Measurements from ENCODE around the gene OR2M3. TPM values are rescaled to one million over a fixed set of nuclear protein-coding genes. Genes with fewer than 3 reads are reported as not detected.

OR2M3 gene
- total RNA-seq, 1 donor from 2014 or later, result under 0.01 TPM

Other genes with a start within 250 kb of the OR2M3 start
- gene OR2L8, start 248.4 kb upstream of the OR2M3 start, total RNA-seq, result 0.82 TPM
- gene OR2AK2, start 232.0 kb upstream of the OR2M3 start, total RNA-seq, result 0.41 TPM
- gene OR2L5, start 183.6 kb upstream of the OR2M3 start, total RNA-seq, result 0.41 TPM
- 0.41 TPM for gene OR2L2, start 167.2 kb upstream of the OR2M3 start, total RNA-seq
- 0.41 TPM for gene OR2L3, start 150.4 kb upstream of the OR2M3 start, total RNA-seq
- 1.6 TPM for gene OR2L13, start 102.1 kb upstream of the OR2M3 start, total RNA-seq
- gene OR2M5, start 52.1 kb upstream of the OR2M3 start, total RNA-seq, result not detected
- not detected for gene OR2M2, start 22.4 kb upstream of the OR2M3 start, total RNA-seq
- gene OR2M4, start 34.2 kb downstream of the OR2M3 start, total RNA-seq, result under 0.01 TPM
- not detected for gene OR2T33, start 80.7 kb downstream of the OR2M3 start, total RNA-seq
- not detected for gene OR2T12, start 106.2 kb downstream of the OR2M3 start, total RNA-seq
- gene OR2M7, start 127.3 kb downstream of the OR2M3 start, total RNA-seq, result not detected
- gene OR14C36, start 151.5 kb downstream of the OR2M3 start, total RNA-seq, result not detected
- gene OR2T4, start 164.4 kb downstream of the OR2M3 start, total RNA-seq, result not detected
- not detected for gene OR2T6, start 178.5 kb downstream of the OR2M3 start, total RNA-seq
- gene OR2T1, start 205.8 kb downstream of the OR2M3 start, total RNA-seq, result not detected
- gene OR2T2, start 248.4 kb downstream of the OR2M3 start, total RNA-seq, result not detected

Data from frontal cortex (tissue), 1 donor.